ENCODE results near the gene ROBO2.

The ROBO2 gene

GRCh38 chr3:77524946-77525682, 485.2 kb downstream of the ROBO2 start:
- no peak for DNase-seq

- no peak for DNase-seq
Observed at GRCh38 chr3:77526573-77527113, 486.7 kb downstream of the ROBO2 start.

DNA sequence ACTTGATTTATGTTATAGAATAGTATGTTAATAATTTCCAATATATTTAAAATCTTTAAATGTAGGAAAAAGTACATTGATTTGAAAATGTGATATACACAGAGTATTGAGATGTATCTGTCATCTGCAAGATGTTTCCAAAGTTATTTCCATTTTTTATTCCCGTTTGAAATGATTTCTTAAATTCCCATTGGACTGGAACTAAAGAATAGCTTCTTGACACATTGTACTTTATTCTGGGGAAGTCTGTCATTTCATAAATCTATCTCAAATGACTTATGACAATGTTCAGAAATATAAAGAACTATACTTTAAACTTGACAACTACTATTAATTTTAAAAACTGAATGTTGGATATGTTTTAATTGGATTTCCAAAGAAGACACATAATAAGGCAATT, 489.6 kb downstream of the ROBO2 start:
- no peak for DNase-seq

GRCh38 chr3:77530870-77531269, 491.0 kb downstream of the ROBO2 start:
- DNase-seq = no peak

- DNase-seq = no peak
Observed at GRCh38 chr3:77535116-77535515, 495.2 kb downstream of the ROBO2 start.

DNA sequence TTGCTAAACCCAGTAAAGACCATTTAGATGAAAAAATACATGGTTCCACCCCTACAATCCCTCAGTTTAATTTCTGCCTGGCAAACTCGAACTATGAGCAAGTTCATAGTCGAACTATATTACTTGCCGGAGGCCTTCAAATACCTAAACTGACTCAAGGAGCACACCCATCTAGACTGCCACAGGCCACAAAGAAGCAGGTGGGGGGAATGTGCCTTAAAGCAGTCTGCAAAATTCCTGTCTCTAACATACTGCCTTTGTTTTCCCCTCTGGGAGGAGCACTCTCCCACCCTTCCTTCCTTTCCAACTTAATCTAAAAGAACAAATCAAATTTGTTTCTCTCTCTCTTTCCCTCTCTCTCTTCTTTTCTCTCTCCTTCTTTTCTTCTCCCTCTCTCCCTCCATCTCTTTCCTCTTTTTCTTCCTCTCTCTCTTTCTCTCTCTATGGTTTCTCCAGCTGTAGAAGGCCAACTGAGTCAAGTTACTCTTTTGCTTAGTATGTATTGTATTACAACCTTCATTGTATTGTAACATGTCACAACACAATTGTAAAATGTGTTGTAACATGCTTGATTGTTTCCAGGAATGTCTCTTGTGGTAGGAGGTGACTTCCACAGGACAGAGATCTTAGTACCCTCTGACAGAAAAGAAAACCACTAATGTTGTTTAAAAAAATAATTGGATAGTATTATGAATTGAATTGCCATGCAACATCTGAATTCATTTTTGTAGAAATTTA, 496.3 kb downstream of the ROBO2 start:
- DNase-seq = no peak

DNA sequence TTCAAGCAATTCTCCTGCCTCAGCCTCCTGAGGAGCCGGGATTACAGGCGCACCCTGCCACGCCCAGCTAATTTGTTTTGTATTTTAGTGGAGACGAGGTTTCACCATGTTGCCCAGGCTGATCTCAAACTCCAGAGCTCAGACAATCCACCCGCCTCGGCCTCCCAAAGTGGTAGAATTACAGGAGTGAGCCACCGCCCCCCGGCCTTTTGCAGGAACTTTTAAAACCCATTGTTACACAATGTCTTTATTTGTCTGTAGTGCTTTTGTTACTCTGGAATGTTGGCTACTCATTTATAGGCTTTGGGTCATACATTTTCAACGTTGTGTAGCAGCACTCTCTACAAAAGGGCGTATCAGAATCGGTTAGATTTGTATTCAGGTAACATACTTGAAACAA, 499.1 kb downstream of the ROBO2 start:
- no peak for DNase-seq

GRCh38 chr3:77539677-77540076, 499.8 kb downstream of the ROBO2 start:
- DNase-seq = no peak

- DNase-seq = no peak
Observed at GRCh38 chr3:77541203-77541922, 501.5 kb downstream of the ROBO2 start.

- DNase-seq = no peak
Observed at GRCh38 chr3:77546246-77546645, 506.3 kb downstream of the ROBO2 start.

DNA sequence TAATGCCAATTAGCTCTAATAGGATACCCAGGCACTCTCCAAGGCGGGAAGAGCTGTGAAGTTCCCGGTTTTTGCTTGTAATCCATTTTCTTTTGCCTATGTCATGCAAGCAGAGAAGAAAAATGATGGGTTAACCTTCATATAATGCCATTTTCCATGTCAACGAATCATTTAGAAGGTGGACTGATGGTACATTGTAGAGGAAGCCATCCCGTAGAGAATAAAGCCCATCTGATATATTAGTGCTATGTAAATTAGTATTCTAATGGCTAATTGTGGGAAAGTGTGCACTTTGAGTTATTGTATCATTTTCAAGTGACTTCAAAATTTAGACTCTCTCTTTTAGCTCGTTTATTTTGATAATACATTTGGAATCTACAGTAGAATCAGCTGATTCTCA, 509.1 kb downstream of the ROBO2 start:
- DNase-seq = no peak

GRCh38 chr3:77553240-77553639, 513.3 kb downstream of the ROBO2 start:
- no peak for DNase-seq

GRCh38 chr3:77562089-77562488, 522.2 kb downstream of the ROBO2 start:
- DNase-seq = no peak

GRCh38 chr3:77563012-77563411, 523.1 kb downstream of the ROBO2 start:
- no peak for DNase-seq

DNA sequence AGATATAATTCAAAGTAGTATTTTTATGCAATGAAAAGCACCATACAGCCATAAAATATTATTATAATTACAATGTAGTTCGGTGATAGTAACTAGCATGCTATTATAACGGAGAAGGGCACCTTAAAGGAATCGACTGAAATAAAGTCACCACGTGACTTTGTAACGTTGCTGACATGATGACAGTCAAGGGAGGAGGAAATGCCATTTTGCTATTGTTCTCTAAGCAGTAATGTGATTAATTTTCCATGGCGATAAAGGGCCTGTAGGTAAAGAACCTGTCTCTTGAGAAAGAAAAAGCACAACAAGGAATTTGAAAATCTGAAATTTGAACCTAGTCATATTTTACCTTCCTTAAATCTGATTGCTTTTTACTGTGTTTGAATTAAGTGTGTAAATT, 526.2 kb downstream of the ROBO2 start:
- no peak for DNase-seq

DNA sequence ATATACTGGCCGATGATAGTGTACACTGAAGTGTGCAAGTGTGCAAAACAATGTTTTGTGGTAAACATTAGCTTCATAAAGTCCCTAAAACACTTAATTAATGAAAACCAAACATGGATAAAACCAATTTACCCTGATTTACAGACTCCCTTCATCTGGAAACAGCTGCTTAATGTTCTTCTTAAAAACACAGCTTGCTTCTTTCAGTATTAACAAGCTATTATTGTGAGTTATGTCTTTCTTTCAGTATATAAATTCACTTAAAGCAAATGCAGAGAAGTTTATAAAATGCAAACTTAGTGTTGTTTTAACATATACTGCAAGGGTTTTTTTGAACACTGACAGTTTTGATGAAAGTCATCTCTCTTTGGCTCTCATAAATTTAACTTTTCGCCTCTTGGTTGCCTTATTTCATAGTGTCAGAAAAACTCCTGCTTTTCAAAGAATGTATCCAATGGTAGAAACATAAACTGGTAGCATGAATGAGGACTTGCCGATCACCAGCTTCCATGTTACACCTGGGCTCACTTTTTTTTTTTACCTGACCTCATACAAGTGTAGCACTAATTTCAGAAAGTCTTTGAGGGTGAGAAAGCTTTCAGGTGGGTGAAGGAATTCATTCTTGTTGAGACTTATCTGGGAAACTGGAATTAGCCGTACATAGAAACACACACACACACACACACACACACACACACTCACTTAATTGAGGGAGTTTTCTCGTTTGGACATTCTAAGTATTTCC, 532.2 kb downstream of the ROBO2 start:
- no peak for DNase-seq

DNA sequence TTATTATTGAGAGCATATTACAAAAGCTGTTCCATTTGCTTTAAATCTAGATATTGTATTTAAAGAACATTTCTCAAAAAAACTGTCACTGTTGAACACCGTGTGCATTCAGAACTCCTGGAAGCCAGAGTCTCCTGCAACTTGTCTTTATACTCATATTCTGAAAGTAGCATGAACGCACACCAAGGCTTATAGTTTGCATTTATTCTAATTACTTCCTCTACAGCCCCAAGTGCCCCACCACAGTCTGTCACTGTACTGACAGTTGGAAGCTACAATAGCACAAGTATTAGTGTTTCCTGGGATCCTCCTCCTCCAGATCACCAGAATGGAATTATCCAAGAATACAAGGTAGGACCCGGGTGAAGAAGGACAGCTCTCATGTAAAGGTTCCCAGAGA, 537.4 kb downstream of the ROBO2 start:
- DNase-seq = no peak

DNA sequence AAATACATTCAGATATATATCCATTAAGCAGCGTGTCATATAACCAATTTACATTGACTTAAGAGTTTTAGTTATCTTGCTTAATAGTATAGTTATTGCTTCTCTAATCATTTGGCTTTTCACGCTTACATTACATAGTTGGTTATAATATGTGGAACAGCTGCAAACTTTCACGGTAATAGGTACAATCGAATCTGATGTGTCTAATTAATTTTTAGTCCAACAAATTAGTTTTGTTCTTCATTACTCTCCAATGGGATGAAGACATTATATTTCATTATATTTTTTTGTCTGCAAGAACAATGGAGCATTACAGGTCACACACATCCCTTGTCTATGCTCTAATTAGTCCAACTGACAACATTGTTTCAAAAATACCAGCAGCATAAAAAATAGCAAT, 546.3 kb downstream of the ROBO2 start:
- no peak for DNase-seq

DNA sequence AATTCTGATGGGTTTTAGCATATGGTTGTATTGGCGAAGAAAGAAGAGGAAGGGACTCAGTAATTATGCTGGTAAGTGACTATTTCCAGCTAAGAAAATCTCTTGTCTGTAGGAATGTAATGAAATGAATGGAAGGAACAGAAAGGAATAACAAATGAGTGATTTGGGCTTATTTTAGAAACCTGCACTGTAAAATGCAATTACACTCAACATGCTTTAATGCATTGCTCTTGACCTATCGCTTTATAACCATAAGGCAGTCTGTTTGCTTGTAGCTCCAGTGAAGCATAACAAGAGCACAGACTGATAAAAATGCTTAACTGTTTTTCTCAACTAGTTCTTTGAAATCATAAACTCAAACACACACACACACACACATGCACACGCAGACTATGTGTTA, 549.0 kb downstream of the ROBO2 start:
- no peak for DNase-seq

- DNase-seq = no peak
Observed at GRCh38 chr3:77590191-77590590, 550.3 kb downstream of the ROBO2 start.

DNA sequence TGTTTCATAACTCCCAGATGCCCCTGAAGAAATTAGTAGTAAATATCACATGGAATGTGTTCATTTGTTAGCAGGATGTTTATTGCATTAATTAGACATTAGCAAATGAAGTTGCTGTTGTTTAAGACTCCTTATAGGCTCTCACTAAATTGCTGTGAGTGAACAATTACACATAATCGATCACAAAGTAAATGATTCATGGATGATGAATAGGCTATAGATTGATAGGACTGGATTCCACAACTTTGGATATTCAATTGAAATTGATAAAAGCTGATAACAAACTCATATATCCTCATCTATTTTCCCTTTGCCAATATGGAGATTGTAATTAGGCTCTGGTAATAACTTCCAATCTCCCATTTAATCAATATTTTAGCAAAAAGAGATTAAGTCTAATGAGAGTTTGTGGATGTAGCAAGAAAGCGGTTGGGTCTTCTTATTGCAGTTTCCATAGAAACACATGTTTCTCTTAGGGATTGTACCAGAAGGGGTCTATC, 555.5 kb downstream of the ROBO2 start:
- no peak for DNase-seq

- no peak for DNase-seq
Observed at GRCh38 chr3:77599948-77600347, 560.0 kb downstream of the ROBO2 start.
